ENCODE results near the gene SMPDL3B.

The SMPDL3B gene

GRCh38 chr1:27934818-27935549, at the start of gene SMPDL3B:
Gene SMPDL3B (plus strand): TSS chr1:27935000. CDS start chr1:27935184, 184 bp downstream.
- no peaks in the 10 kb centered on the region for H3K9me3 ChIP-seq (ENCODE audit: control insufficient read depth in 2 of 2, low read length in 2 of 2)
- H3K36me3 ChIP-seq (ENCODE audit: control insufficient read depth in 2 of 2, insufficient read depth in 2 of 2, low read length in 2 of 2), result no peaks in the 10 kb centered on the region
- peak within 1 kb of the TSS; percentile 65 to 75 for H3K9ac ChIP-seq (ENCODE audit: low read depth in 1 of 2, low read length in 2 of 2)
- peaks cover 8 to 9% of the 10 kb centered on the region in 2 donors for H3K4me1 ChIP-seq (ENCODE audit: control insufficient read depth in 2 of 2, insufficient read depth in 2 of 2, low read length in 2 of 2)
- peak within 1 kb of the TSS; percentile 55 to 87 for H3K4me3 ChIP-seq (ENCODE audit: low read length in 2 of 2)
- peaks cover 0 to 6% of the 10 kb centered on the region in 2 donors for H3K27me3 ChIP-seq (ENCODE audit: control insufficient read depth in 2 of 2, insufficient read depth in 2 of 2, low read length in 2 of 2)
- peak within 1 kb of the TSS; percentile 77 to 78 for H3K27ac ChIP-seq (ENCODE audit: low read depth in 2 of 2, low read length in 2 of 2)

GRCh38 chr1:27885114-27885528, 49.7 kb upstream of the SMPDL3B start:
- Histone ChIP-seq H3K36me3 (ENCODE audit: control insufficient read depth in 2 of 2, insufficient read depth in 2 of 2, low read length in 2 of 2) (peaks cover 16 to 19% of the 10 kb centered on the region in 2 donors), H3K27ac (ENCODE audit: low read depth in 2 of 2, low read length in 2 of 2) (peak overlapping the region; percentile 69 to 75), H3K4me1 (ENCODE audit: control insufficient read depth in 2 of 2, insufficient read depth in 2 of 2, low read length in 2 of 2) (peaks cover 6 to 8% of the 10 kb centered on the region in 2 donors), H3K27me3 (ENCODE audit: control insufficient read depth in 2 of 2, insufficient read depth in 2 of 2, low read length in 2 of 2) (no peaks in the 10 kb centered on the region), H3K9ac (ENCODE audit: low read depth in 1 of 2, low read length in 2 of 2) (no peak overlapping the region), H3K4me3 (ENCODE audit: low read length in 2 of 2) (no peak overlapping the region), H3K9me3 (ENCODE audit: control insufficient read depth in 2 of 2, low read length in 2 of 2) (no peaks in the 10 kb centered on the region)

GRCh38 chr1:27885621-27886352, 49.0 kb upstream of the SMPDL3B start:
- H3K36me3 ChIP-seq (ENCODE audit: control insufficient read depth in 2 of 2, insufficient read depth in 2 of 2, low read length in 2 of 2), result peaks cover 16 to 19% of the 10 kb centered on the region in 2 donors
- H3K9ac ChIP-seq (ENCODE audit: low read depth in 1 of 2, low read length in 2 of 2), result peak overlapping the region in 1 of 2 donors; percentile 9
- peaks cover 6 to 8% of the 10 kb centered on the region in 2 donors for H3K4me1 ChIP-seq (ENCODE audit: control insufficient read depth in 2 of 2, insufficient read depth in 2 of 2, low read length in 2 of 2)
- H3K9me3 ChIP-seq (ENCODE audit: control insufficient read depth in 2 of 2, low read length in 2 of 2), result no peaks in the 10 kb centered on the region
- H3K27ac ChIP-seq (ENCODE audit: low read depth in 2 of 2, low read length in 2 of 2), result peak overlapping the region; percentile 69 to 75
- no peaks in the 10 kb centered on the region for H3K27me3 ChIP-seq (ENCODE audit: control insufficient read depth in 2 of 2, insufficient read depth in 2 of 2, low read length in 2 of 2)
- H3K4me3 ChIP-seq (ENCODE audit: low read length in 2 of 2), result peak overlapping the region in 1 of 2 donors; percentile 14

GRCh38 chr1:27886353-27886679, 48.5 kb upstream of the SMPDL3B start:
- Histone ChIP-seq H3K4me3 (ENCODE audit: low read length in 2 of 2) (peak overlapping the region in 1 of 2 donors; percentile 14), H3K27me3 (ENCODE audit: control insufficient read depth in 2 of 2, insufficient read depth in 2 of 2, low read length in 2 of 2) (no peaks in the 10 kb centered on the region), H3K9me3 (ENCODE audit: control insufficient read depth in 2 of 2, low read length in 2 of 2) (no peaks in the 10 kb centered on the region), H3K9ac (ENCODE audit: low read depth in 1 of 2, low read length in 2 of 2) (peak overlapping the region in 1 of 2 donors; percentile 9), H3K36me3 (ENCODE audit: control insufficient read depth in 2 of 2, insufficient read depth in 2 of 2, low read length in 2 of 2) (peaks cover 17 to 22% of the 10 kb centered on the region in 2 donors), H3K4me1 (ENCODE audit: control insufficient read depth in 2 of 2, insufficient read depth in 2 of 2, low read length in 2 of 2) (peaks cover 6 to 8% of the 10 kb centered on the region in 2 donors), H3K27ac (ENCODE audit: low read depth in 2 of 2, low read length in 2 of 2) (peak overlapping the region; percentile 51 to 75)

GRCh38 chr1:27886744-27887143, 48.1 kb upstream of the SMPDL3B start:
- Histone ChIP-seq H3K9me3 (ENCODE audit: control insufficient read depth in 2 of 2, low read length in 2 of 2) (no peaks in the 10 kb centered on the region), H3K36me3 (ENCODE audit: control insufficient read depth in 2 of 2, insufficient read depth in 2 of 2, low read length in 2 of 2) (peaks cover 21 to 26% of the 10 kb centered on the region in 2 donors), H3K27ac (ENCODE audit: low read depth in 2 of 2, low read length in 2 of 2) (peak overlapping the region; percentile 51 to 75)

GRCh38 chr1:27887215-27888021, 47.4 kb upstream of the SMPDL3B start:
- peaks cover 6 to 8% of the 10 kb centered on the region in 2 donors for H3K4me1 ChIP-seq (ENCODE audit: control insufficient read depth in 2 of 2, insufficient read depth in 2 of 2, low read length in 2 of 2)
- peak overlapping the region; percentile 51 to 75 for H3K27ac ChIP-seq (ENCODE audit: low read depth in 2 of 2, low read length in 2 of 2)
- no peaks in the 10 kb centered on the region for H3K9me3 ChIP-seq (ENCODE audit: control insufficient read depth in 2 of 2, low read length in 2 of 2)
- H3K9ac ChIP-seq (ENCODE audit: low read depth in 1 of 2, low read length in 2 of 2), result peak overlapping the region in 1 of 2 donors; percentile 24
- H3K27me3 ChIP-seq (ENCODE audit: control insufficient read depth in 2 of 2, insufficient read depth in 2 of 2, low read length in 2 of 2), result no peaks in the 10 kb centered on the region
- H3K4me3 ChIP-seq (ENCODE audit: low read length in 2 of 2), result peak overlapping the region in 1 of 2 donors; percentile 14
- H3K36me3 ChIP-seq (ENCODE audit: control insufficient read depth in 2 of 2, insufficient read depth in 2 of 2, low read length in 2 of 2), result peaks cover 22 to 27% of the 10 kb centered on the region in 2 donors

More at GRCh38 chr1:27886744-27887143, 48.1 kb upstream of the SMPDL3B start:
- H3K27me3 ChIP-seq (ENCODE audit: control insufficient read depth in 2 of 2, insufficient read depth in 2 of 2, low read length in 2 of 2), result no peaks in the 10 kb centered on the region
- peaks cover 6 to 8% of the 10 kb centered on the region in 2 donors for H3K4me1 ChIP-seq (ENCODE audit: control insufficient read depth in 2 of 2, insufficient read depth in 2 of 2, low read length in 2 of 2)
- H3K4me3 ChIP-seq (ENCODE audit: low read length in 2 of 2), result peak overlapping the region in 1 of 2 donors; percentile 14
- peak overlapping the region in 1 of 2 donors; percentile 34 for H3K9ac ChIP-seq (ENCODE audit: low read depth in 1 of 2, low read length in 2 of 2)

- Histone ChIP-seq H3K27me3 (ENCODE audit: control insufficient read depth in 2 of 2, insufficient read depth in 2 of 2, low read length in 2 of 2) (no peaks in the 10 kb centered on the region), H3K9me3 (ENCODE audit: control insufficient read depth in 2 of 2, low read length in 2 of 2) (no peaks in the 10 kb centered on the region), H3K36me3 (ENCODE audit: control insufficient read depth in 2 of 2, insufficient read depth in 2 of 2, low read length in 2 of 2) (peaks cover 33 to 40% of the 10 kb centered on the region in 2 donors), H3K9ac (ENCODE audit: low read depth in 1 of 2, low read length in 2 of 2) (no peak overlapping the region), H3K27ac (ENCODE audit: low read depth in 2 of 2, low read length in 2 of 2) (peak overlapping the region; percentile 26 to 74), H3K4me3 (ENCODE audit: low read length in 2 of 2) (no peak overlapping the region), H3K4me1 (ENCODE audit: control insufficient read depth in 2 of 2, insufficient read depth in 2 of 2, low read length in 2 of 2) (peaks cover 5 to 6% of the 10 kb centered on the region in 2 donors)
Measured at GRCh38 chr1:27889506-27889905, 45.3 kb upstream of the SMPDL3B start.

GRCh38 chr1:27891196-27891889, 43.5 kb upstream of the SMPDL3B start:
- H3K9me3 ChIP-seq (ENCODE audit: control insufficient read depth in 2 of 2, low read length in 2 of 2), result no peaks in the 10 kb centered on the region
- no peaks in the 10 kb centered on the region for H3K27me3 ChIP-seq (ENCODE audit: control insufficient read depth in 2 of 2, insufficient read depth in 2 of 2, low read length in 2 of 2)
- H3K4me1 ChIP-seq (ENCODE audit: control insufficient read depth in 2 of 2, insufficient read depth in 2 of 2, low read length in 2 of 2), result peaks cover 5 to 6% of the 10 kb centered on the region in 2 donors
- H3K27ac ChIP-seq (ENCODE audit: low read depth in 2 of 2, low read length in 2 of 2), result peak overlapping the region; percentile 75 to 78
- peaks cover 39 to 52% of the 10 kb centered on the region in 2 donors for H3K36me3 ChIP-seq (ENCODE audit: control insufficient read depth in 2 of 2, insufficient read depth in 2 of 2, low read length in 2 of 2)
- peak overlapping the region in 1 of 2 donors; percentile 26 for H3K9ac ChIP-seq (ENCODE audit: low read depth in 1 of 2, low read length in 2 of 2)
- no peak overlapping the region for H3K4me3 ChIP-seq (ENCODE audit: low read length in 2 of 2)

- H3K4me1 ChIP-seq (ENCODE audit: control insufficient read depth in 2 of 2, insufficient read depth in 2 of 2, low read length in 2 of 2), result no peaks in the 10 kb centered on the region
- peaks cover 42 to 58% of the 10 kb centered on the region in 2 donors for H3K36me3 ChIP-seq (ENCODE audit: control insufficient read depth in 2 of 2, insufficient read depth in 2 of 2, low read length in 2 of 2)
- H3K4me3 ChIP-seq (ENCODE audit: low read length in 2 of 2), result no peak overlapping the region
- H3K9ac ChIP-seq (ENCODE audit: low read depth in 1 of 2, low read length in 2 of 2), result no peak overlapping the region
- H3K9me3 ChIP-seq (ENCODE audit: control insufficient read depth in 2 of 2, low read length in 2 of 2), result no peaks in the 10 kb centered on the region
- no peak overlapping the region for H3K27ac ChIP-seq (ENCODE audit: low read depth in 2 of 2, low read length in 2 of 2)
- no peaks in the 10 kb centered on the region for H3K27me3 ChIP-seq (ENCODE audit: control insufficient read depth in 2 of 2, insufficient read depth in 2 of 2, low read length in 2 of 2)
Measured at GRCh38 chr1:27894521-27894920, 40.3 kb upstream of the SMPDL3B start.
